GM12865 (cell line): ENCODE results near the gene PIP4K2A.

Experiments used
- DNase-seq: peaks from one replicate; pipeline ENCODE4 v3.0.0; 2010; ENCODE audit warnings: low read depth
- H3K4me3 ChIP-seq: 2 replicates; pipeline ENCODE4 v1.5.1; 2011; ENCODE audit warnings: mild to moderate bottlenecking, low read depth, low read length, control low read depth
- CTCF ChIP-seq: IDR thresholded peaks from 2 replicates; pipeline ENCODE4 v1.5.1; 2011; ENCODE audit warnings: low read length, control low read depth, low read depth, inconsistent platforms; ENCODE audit not compliant: insufficient read depth; ENCODE audit errors: missing control alignments

PIP4K2A gene

GRCh38 chr10:22625516-22626290, 88.7 kb downstream of the PIP4K2A start:
- no peak for DNase-seq
- H3K4me3 ChIP-seq, result no peak overlapping the region
- TF ChIP-seq CTCF, result no peak

- TF ChIP-seq CTCF, result no peak
- no peak overlapping the region for H3K4me3 ChIP-seq
- no peak for DNase-seq
These were observed 90.1 kb downstream of the PIP4K2A start for GRCh38 chr10:22624287-22624738.

GRCh38 chr10:22623633-22624253, 90.6 kb downstream of the PIP4K2A start:
- TF ChIP-seq CTCF, result no peak
- no peak for DNase-seq
- no peak overlapping the region for H3K4me3 ChIP-seq

GRCh38 chr10:22622242-22622806, 92.1 kb downstream of the PIP4K2A start:
- TF ChIP-seq CTCF, result no peak

GRCh38 chr10:22621726-22622125, 92.7 kb downstream of the PIP4K2A start:
- DNase-seq, result no peak
- TF ChIP-seq CTCF, result no peak
- H3K4me3 ChIP-seq, result no peak overlapping the region

More at GRCh38 chr10:22622242-22622806, 92.1 kb downstream of the PIP4K2A start:
- no peak overlapping the region for H3K4me3 ChIP-seq
- no peak for DNase-seq

- no peak overlapping the region for H3K4me3 ChIP-seq
- DNase-seq, result no peak
- no peak for TF ChIP-seq CTCF
These were observed 93.4 kb downstream of the PIP4K2A start for GRCh38 chr10:22620929-22621328.
